Trophoblast cell (in vitro differentiated cells and primary cell): ENCODE results near the gene KSR1.

ENCODE experiments used
- DNase-seq, 2 donors: peaks; one replicate each; pipeline ENCODE4 v3.0.0-alpha.2; 2016
- H2AFZ ChIP-seq: 2 replicates; pipeline ENCODE4 v1.6.1; 2013; ENCODE audit warnings: low read length, moderate library complexity, mild to moderate bottlenecking; ENCODE audit not compliant: insufficient read depth, poor library complexity
- H2AK5ac ChIP-seq: 2 replicates; pipeline ENCODE4 v1.6.1; 2013; ENCODE audit warnings: mild to moderate bottlenecking, low read length
- H2BK120ac ChIP-seq: 2 replicates; pipeline ENCODE4 v1.6.1; 2013; ENCODE audit warnings: low read length, mild to moderate bottlenecking, moderate library complexity; ENCODE audit not compliant: insufficient read depth, poor library complexity
- H2BK12ac ChIP-seq: 2 replicates; pipeline ENCODE4 v1.6.1; 2013; ENCODE audit warnings: mild to moderate bottlenecking, low read length, moderate library complexity
- H2BK5ac ChIP-seq: 2 replicates; pipeline ENCODE4 v1.6.1; 2013; ENCODE audit warnings: low read length, low read depth, moderate library complexity, mild to moderate bottlenecking; ENCODE audit not compliant: poor library complexity
- H3K14ac ChIP-seq: 2 replicates; pipeline ENCODE4 v1.6.1; 2013; ENCODE audit warnings: mild to moderate bottlenecking, low read length
- H3K18ac ChIP-seq: 2 replicates; pipeline ENCODE4 v1.6.1; 2013; ENCODE audit warnings: mild to moderate bottlenecking, low read length
- H3K23ac ChIP-seq: 2 replicates; pipeline ENCODE4 v1.6.1; 2013; ENCODE audit warnings: low read length
- H3K27ac ChIP-seq: 2 replicates; pipeline ENCODE4 v1.5.1; 2013; ENCODE audit warnings: low read depth, mild to moderate bottlenecking, inconsistent platforms, low read length, moderate library complexity
- H3K27me3 ChIP-seq: 2 replicates; pipeline ENCODE4 v1.6.1; 2013; ENCODE audit warnings: inconsistent platforms, mild to moderate bottlenecking, low read length, moderate library complexity; ENCODE audit not compliant: insufficient read depth
- H3K36me3 ChIP-seq, 2 experiments: 1 replicate in 1 of 2; 2 replicates in 1 of 2; pipeline ENCODE4 v1.6.1; 2013; ENCODE audit warnings: low read length in 2 of 2, mild to moderate bottlenecking in 2 of 2, moderate library complexity in 1 of 2; ENCODE audit not compliant: insufficient read depth in 2 of 2, control insufficient read depth in 1 of 2
- H3K4ac ChIP-seq: 2 replicates; pipeline ENCODE4 v1.6.1; 2013; ENCODE audit warnings: low read depth, mild to moderate bottlenecking, low read length, moderate library complexity
- H3K4me1 ChIP-seq, 2 experiments: 1 replicate in 1 of 2; 2 replicates in 1 of 2; pipeline ENCODE4 v1.6.1; 2013; ENCODE audit warnings: low read length in 2 of 2, mild to moderate bottlenecking in 2 of 2, moderate library complexity in 1 of 2; ENCODE audit not compliant: insufficient read depth in 2 of 2, control insufficient read depth in 1 of 2
- H3K4me2 ChIP-seq: 2 replicates; pipeline ENCODE4 v1.6.1; 2013; ENCODE audit warnings: inconsistent platforms, mild to moderate bottlenecking, low read length, moderate library complexity
- H3K4me3 ChIP-seq: 2 replicates; pipeline ENCODE4 v1.5.1; 2013; ENCODE audit warnings: mild to moderate bottlenecking, low read depth, low read length, inconsistent platforms
- H3K79me1 ChIP-seq: one replicate; pipeline ENCODE4 v1.6.1; 2013; ENCODE audit warnings: low read length
- H3K79me2 ChIP-seq: 2 replicates; pipeline ENCODE4 v1.6.1; 2013; ENCODE audit warnings: low read length, mild to moderate bottlenecking; ENCODE audit not compliant: control insufficient read depth, insufficient read depth, poor library complexity
- H3K9ac ChIP-seq: 2 replicates; pipeline ENCODE4 v1.6.1; 2013; ENCODE audit warnings: mild to moderate bottlenecking, low read length
- H3K9me3 ChIP-seq: 2 replicates; pipeline ENCODE4 v1.6.1; 2013; ENCODE audit warnings: low read depth, mild to moderate bottlenecking, control low read depth, inconsistent platforms, low read length; ENCODE audit not compliant: insufficient read depth
- H4K12ac ChIP-seq: 2 replicates; pipeline ENCODE4 v1.6.1; 2013; ENCODE audit warnings: low read depth, mild to moderate bottlenecking, low read length, moderate library complexity
- H4K8ac ChIP-seq: 2 replicates; pipeline ENCODE4 v1.6.1; 2013; ENCODE audit warnings: low read depth, mild to moderate bottlenecking, low read length, moderate library complexity
- H4K91ac ChIP-seq: one replicate; pipeline ENCODE4 v1.6.1; 2013; ENCODE audit warnings: low read depth, mild to moderate bottlenecking, low read length, moderate library complexity
- WGBS: extraction: QIAGEN DNeasy Blood & Tissue Kit; methylation state at CpG from one replicate; pipeline ENCODE4 v1.1.7; 2013; ENCODE audit warnings: missing lambda C conversion rate; ENCODE audit not compliant: insufficient read length, insufficient coverage; ENCODE audit errors: extremely low coverage; 5-methylcytosine and 5-hydroxymethylcytosine counted together

KSR1 gene

GRCh38 chr17:27550291-27550930, 94.2 kb downstream of the KSR1 start:
- Histone ChIP-seq H3K27me3 (no peaks in the 10 kb centered on the region), H3K4me2 (no peak overlapping the region), H4K8ac (no peak overlapping the region), H4K12ac (no peak overlapping the region), H3K14ac (no peak overlapping the region), H2AFZ (no peak overlapping the region), H3K4ac (no peak overlapping the region), H3K9me3 (no peaks in the 10 kb centered on the region), H3K79me2 (peaks cover 3% of the 10 kb centered on the region), H3K4me1 (peaks cover 27 to 29% of the 10 kb centered on the region in 2 experiments), H2BK120ac (no peak overlapping the region), H3K27ac (no peak overlapping the region), H2BK12ac (peak overlapping the region; percentile 56), H2BK5ac (no peak overlapping the region), H3K18ac (peak overlapping the region; percentile 67), H3K23ac (no peak overlapping the region), H3K36me3 (peaks cover 4 to 5% of the 10 kb centered on the region in 2 experiments), H3K79me1 (peaks cover 12% of the 10 kb centered on the region), H3K9ac (no peak overlapping the region), H4K91ac (peak overlapping the region; percentile 20), H2AK5ac (no peak overlapping the region), H3K4me3 (no peak overlapping the region)
- WGBS, result no CpG with 5 or more reads among the region's 13 CpGs
- DNase-seq, result no peak

GRCh38 chr17:27550974-27551505, 94.8 kb downstream of the KSR1 start:
- H3K9ac ChIP-seq, result peak overlapping the region; percentile 19
- H3K4me2 ChIP-seq, result no peak overlapping the region
- H3K36me3 ChIP-seq, result peaks cover 4 to 5% of the 10 kb centered on the region in 2 experiments
- no peak overlapping the region for H3K18ac ChIP-seq
- H4K12ac ChIP-seq, result no peak overlapping the region
- H3K27me3 ChIP-seq, result no peaks in the 10 kb centered on the region
- H3K4ac ChIP-seq, result no peak overlapping the region
- H3K14ac ChIP-seq, result peak overlapping the region; percentile 50
- no peak overlapping the region for H4K8ac ChIP-seq
- no peak overlapping the region for H2BK120ac ChIP-seq
- H3K4me1 ChIP-seq, result peaks cover 23 to 24% of the 10 kb centered on the region in 2 experiments
- H3K4me3 ChIP-seq, result no peak overlapping the region
- no peak overlapping the region for H2AK5ac ChIP-seq
- H3K27ac ChIP-seq, result no peak overlapping the region
- H3K9me3 ChIP-seq, result no peaks in the 10 kb centered on the region
- no peak overlapping the region for H2AFZ ChIP-seq
- H4K91ac ChIP-seq, result no peak overlapping the region
- H2BK12ac ChIP-seq, result no peak overlapping the region
- no peak overlapping the region for H3K23ac ChIP-seq
- peaks cover 12% of the 10 kb centered on the region for H3K79me1 ChIP-seq
- no peak overlapping the region for H2BK5ac ChIP-seq
- DNase-seq, result no peak
- H3K79me2 ChIP-seq, result no peaks in the 10 kb centered on the region
- WGBS, result no CpG with 5 or more reads among the region's 3 CpGs

- Histone ChIP-seq H3K79me2 (no peaks in the 10 kb centered on the region), H3K23ac (no peak overlapping the region), H4K91ac (no peak overlapping the region), H3K18ac (peak overlapping the region; percentile 0), H3K4me2 (peak overlapping the region; percentile 2), H3K27ac (peak overlapping the region; percentile 47), H3K14ac (no peak overlapping the region), H3K4ac (no peak overlapping the region), H3K4me3 (no peak overlapping the region), H4K12ac (no peak overlapping the region), H2BK12ac (no peak overlapping the region), H2AK5ac (no peak overlapping the region), H2AFZ (no peak overlapping the region), H3K9me3 (no peaks in the 10 kb centered on the region), H3K4me1 (peaks cover 20% of the 10 kb centered on the region in 2 experiments), H2BK5ac (no peak overlapping the region), H4K8ac (no peak overlapping the region), H3K9ac (no peak overlapping the region), H2BK120ac (no peak overlapping the region), H3K79me1 (peaks cover 12% of the 10 kb centered on the region), H3K27me3 (no peaks in the 10 kb centered on the region), H3K36me3 (peaks cover 4 to 5% of the 10 kb centered on the region in 2 experiments)
- peak; percentile 50 to 72 for DNase-seq
- WGBS, result no CpG with 5 or more reads among the region's 12 CpGs
Measured at GRCh38 chr17:27551701-27552248, 95.5 kb downstream of the KSR1 start.

- Histone ChIP-seq H3K4me2 (no peak overlapping the region), H3K4ac (peak overlapping the region; percentile 4), H3K23ac (no peak overlapping the region), H3K79me2 (no peaks in the 10 kb centered on the region), H3K9me3 (no peaks in the 10 kb centered on the region), H3K4me3 (no peak overlapping the region), H2BK12ac (peak overlapping the region; percentile 71), H2AK5ac (peak overlapping the region; percentile 60), H3K79me1 (peaks cover 12% of the 10 kb centered on the region), H3K9ac (no peak overlapping the region), H3K36me3 (peaks cover 4 to 6% of the 10 kb centered on the region in 2 experiments), H4K12ac (no peak overlapping the region), H4K91ac (peak overlapping the region; percentile 11), H3K27me3 (no peaks in the 10 kb centered on the region), H2AFZ (no peak overlapping the region), H2BK120ac (peak overlapping the region; percentile 76), H4K8ac (no peak overlapping the region), H3K14ac (peak overlapping the region; percentile 62), H2BK5ac (no peak overlapping the region), H3K27ac (peak overlapping the region; percentile 47), H3K4me1 (peaks cover 20% of the 10 kb centered on the region in 2 experiments), H3K18ac (peak overlapping the region; percentile 20)
- WGBS, result no CpG with 5 or more reads among the region's 4 CpGs
- peak; percentile 71 to 78 for DNase-seq
Measured at GRCh38 chr17:27552276-27552732, 96.1 kb downstream of the KSR1 start.
